ENCODE data around the gene TAF1A. TPM values are rescaled to one million over a fixed set of nuclear protein-coding genes. Genes with fewer than 3 reads are reported as not detected.

The TAF1A gene
- total and polyA plus RNA-seq, 10 of the 15 experiments (the other 5 are each of a cell fraction or from before 2014, with no cell fraction given): 7.7 to 17.9 (median 12.0) TPM

DNA sequence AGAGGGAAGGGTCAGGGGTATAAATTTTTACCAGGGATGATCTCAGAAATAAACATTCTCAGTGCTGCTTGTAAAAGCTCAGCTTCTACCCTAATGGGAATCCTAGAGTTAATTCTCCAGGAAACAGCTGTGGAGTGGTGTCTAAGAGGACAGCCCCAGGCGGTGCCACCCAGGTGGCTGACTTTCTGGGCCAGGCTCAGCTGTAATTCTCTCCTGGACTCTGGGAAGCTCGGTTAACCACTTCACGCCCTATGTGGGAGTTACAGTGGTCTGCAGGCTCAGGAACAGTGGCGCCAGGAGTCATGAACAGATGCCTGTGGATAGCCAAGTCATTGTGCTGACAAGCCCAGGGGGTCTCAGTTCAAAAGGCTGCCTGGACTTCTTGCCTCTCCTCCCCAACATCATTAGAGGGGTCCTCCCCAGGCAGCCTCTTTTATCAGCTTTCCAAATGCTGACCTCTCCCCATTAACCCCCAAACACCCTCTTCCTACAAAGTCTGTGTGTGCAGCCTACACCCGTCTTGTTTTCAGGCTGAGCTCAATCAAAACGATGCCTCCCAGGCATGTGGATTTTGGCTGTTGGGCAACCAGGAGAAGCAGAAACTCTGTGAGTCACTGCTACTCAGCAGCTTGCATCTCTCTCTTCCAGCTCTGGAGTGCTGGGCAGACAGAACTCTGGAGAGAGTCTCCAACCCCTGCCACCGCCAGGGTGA, 43.0 kb downstream of the TAF1A start:
- H3K4me2 ChIP-seq (ENCODE audit: control insufficient read depth, insufficient read depth): no peak overlapping the region
- POLR2A ChIA-PET: no interaction called here
- H4K20me1 ChIP-seq (ENCODE audit: control insufficient read depth, insufficient read depth): no peaks in the 10 kb centered on the region
- WGBS (ENCODE audit: insufficient coverage, insufficient replicate concordance, low lambda C conversion rate, missing lambda C conversion rate): 8% methylated on average over 7 of the region's 7 CpGs
- ATAC-seq: no peak
- FAIRE-seq: no peak
- no peak overlapping the region for H3K4me3 ChIP-seq
- no TSS peak for BruUV-seq (replicated peaks)
- no peaks in the 10 kb centered on the region for H3K27me3 ChIP-seq (replicated peaks in 1 of 2; ENCODE audit: control insufficient read depth in 2 of 2, insufficient read depth in 2 of 2, low read length in 1 of 2)
- no peaks in the 10 kb centered on the region for H3K79me2 ChIP-seq (ENCODE audit: control insufficient read depth, insufficient read depth, low read length)
- SMC1A ChIA-PET (ENCODE audit: uncharacterized antibody, unreplicated experiment): interaction anchor here (0.7 kb wide), 1 partner anchor 113 kb away, joined by 3 read pairs; no protein-coding TSS in a partner anchor
- H3K4me1 ChIP-seq (ENCODE audit: control insufficient read depth, insufficient read depth, low read length): no peaks in the 10 kb centered on the region
- DNase-seq (ENCODE audit: low read depth, low spot score): no peak
- no peak overlapping the region for H3K27ac ChIP-seq (ENCODE audit: control insufficient read depth, insufficient read depth)
- no peak overlapping the region for H3K9ac ChIP-seq (ENCODE audit: control insufficient read depth, insufficient read depth, low read length)
- CTCF ChIA-PET: no interaction called here
- RAD21 ChIA-PET (ENCODE audit: unreplicated experiment): no interaction called here
- H3K36me3 ChIP-seq (ENCODE audit: control insufficient read depth in 2 of 2, insufficient read depth in 2 of 2, low read length in 1 of 2): no peaks in the 10 kb centered on the region
- in situ Hi-C loops (cut with MboI) (no loop called here), intact Hi-C loops (cut with micrococcal nuclease; ENCODE audit: unreplicated experiment) (no loop called here)
- TF ChIP-seq RAD51 (IDR thresholded peaks at IDR 0.05): no peak
- no peaks in the 10 kb centered on the region for H3K9me3 ChIP-seq (replicated peaks; ENCODE audit: control insufficient read depth, insufficient read depth, low read length)
- no peak overlapping the region for H2AFZ ChIP-seq (ENCODE audit: control insufficient read depth, low read depth, low read length)

DNA sequence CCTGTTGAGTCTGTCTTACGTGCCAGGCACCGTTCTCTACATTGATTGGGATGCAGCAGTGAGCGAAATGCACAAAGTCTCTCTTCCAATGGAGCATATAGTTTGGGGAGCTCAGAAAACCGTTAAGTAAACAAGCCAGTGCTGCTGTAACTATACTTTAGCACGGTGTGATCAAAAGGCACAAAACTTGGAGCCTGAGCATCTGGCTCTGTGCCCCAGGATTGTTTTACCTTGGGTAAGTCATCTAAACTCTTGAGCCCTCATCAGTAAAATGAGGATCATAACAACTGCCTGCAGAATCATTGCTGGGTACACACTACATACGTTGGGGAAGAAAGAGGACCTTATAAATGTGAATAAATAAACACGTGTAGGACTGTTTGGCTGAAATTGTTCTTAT, 43.6 kb downstream of the TAF1A start:
- FAIRE-seq (no peak), ATAC-seq (no peak), DNase-seq (ENCODE audit: low read depth, low spot score) (no peak)
- ChIA-PET CTCF (no interaction called here), POLR2A (no interaction called here), RAD21 (ENCODE audit: unreplicated experiment) (no interaction called here), SMC1A (ENCODE audit: uncharacterized antibody, unreplicated experiment) (interaction anchor here (1.2 kb wide), 1 partner anchor 88 kb away, joined by 3 read pairs; no protein-coding TSS in a partner anchor)
- Histone ChIP-seq H3K4me3 (no peak overlapping the region), H3K27me3 (replicated peaks in 1 of 2; ENCODE audit: control insufficient read depth in 2 of 2, insufficient read depth in 2 of 2, low read length in 1 of 2) (no peaks in the 10 kb centered on the region), H3K4me1 (ENCODE audit: control insufficient read depth, insufficient read depth, low read length) (no peaks in the 10 kb centered on the region), H3K9me3 (replicated peaks; ENCODE audit: control insufficient read depth, insufficient read depth, low read length) (no peaks in the 10 kb centered on the region), H3K79me2 (ENCODE audit: control insufficient read depth, insufficient read depth, low read length) (no peaks in the 10 kb centered on the region), H3K9ac (ENCODE audit: control insufficient read depth, insufficient read depth, low read length) (no peak overlapping the region), H2AFZ (ENCODE audit: control insufficient read depth, low read depth, low read length) (no peak overlapping the region), H3K27ac (ENCODE audit: control insufficient read depth, insufficient read depth) (no peak overlapping the region), H4K20me1 (ENCODE audit: control insufficient read depth, insufficient read depth) (no peaks in the 10 kb centered on the region), H3K4me2 (ENCODE audit: control insufficient read depth, insufficient read depth) (no peak overlapping the region), H3K36me3 (ENCODE audit: control insufficient read depth in 2 of 2, insufficient read depth in 2 of 2, low read length in 1 of 2) (no peaks in the 10 kb centered on the region)
- no TSS peak for BruUV-seq (replicated peaks)
- in situ Hi-C loops (cut with MboI) (no loop called here), intact Hi-C loops (cut with micrococcal nuclease; ENCODE audit: unreplicated experiment) (no loop called here)
- TF ChIP-seq, protein P1, sequence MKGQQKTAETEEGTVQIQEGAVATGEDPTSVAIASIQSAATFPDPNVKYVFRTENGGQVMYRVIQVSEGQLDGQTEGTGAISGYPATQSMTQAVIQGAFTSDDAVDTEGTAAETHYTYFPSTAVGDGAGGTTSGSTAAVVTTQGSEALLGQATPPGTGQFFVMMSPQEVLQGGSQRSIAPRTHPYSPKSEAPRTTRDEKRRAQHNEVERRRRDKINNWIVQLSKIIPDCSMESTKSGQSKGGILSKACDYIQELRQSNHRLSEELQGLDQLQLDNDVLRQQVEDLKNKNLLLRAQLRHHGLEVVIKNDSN (IDR thresholded peaks at IDR 0.05; ENCODE audit: borderline replicate concordance, extremely low read length, insufficient read depth, low read depth, low read length): no peak
- no peak for TF ChIP-seq CEBPB (IDR thresholded peaks at IDR 0.05; ENCODE audit: borderline replicate concordance in 1 of 2, low read depth in 2 of 2, low read length in 2 of 2)
- no peak for TF ChIP-seq SP1 (IDR thresholded peaks at IDR 0.05; ENCODE audit: low read depth, low read length)
- no peak for TF ChIP-seq PML (IDR thresholded peaks at IDR 0.05; ENCODE audit: low read length)
- TF ChIP-seq NRF1 (conservative IDR thresholded peaks at IDR 0.05; ENCODE audit: low read depth, low read length): no peak
- TF ChIP-seq ZNF384 (IDR thresholded peaks at IDR 0.05; ENCODE audit: borderline replicate concordance, low read depth, low read length): no peak
- TF ChIP-seq TCF12 (IDR thresholded peaks at IDR 0.05; ENCODE audit: low read depth, low read length): no peak
- 37% methylated on average over 7 of the region's 7 CpGs for WGBS (ENCODE audit: insufficient coverage, insufficient replicate concordance, low lambda C conversion rate, missing lambda C conversion rate)

Data from GM12878 (cell line).